ENCODE measurements around the gene FBXO46.

GRCh38 chr19:45705115-45705514 lies 25.6 kb downstream of the FBXO46 start:
- TF ChIP-seq CTCF (CRISPR knock-in tag; IDR thresholded peaks at IDR 0.05): no peak
- TF ChIP-seq SP1 (IDR thresholded peaks at IDR 0.05): no peak
- no peak for TF ChIP-seq SP1 (CRISPR knock-in tag; IDR thresholded peaks at IDR 0.05)
- no peak for TF ChIP-seq ZNF7 (CRISPR knock-in tag; IDR thresholded peaks at IDR 0.05)
- no peak for TF ChIP-seq ARID5B (CRISPR knock-in tag; IDR thresholded peaks at IDR 0.05)
- no peak for TF ChIP-seq ZFP36 (IDR thresholded peaks at IDR 0.05; ENCODE audit: borderline replicate concordance, low read depth, low read length, partially characterized antibody)
- no peak for TF ChIP-seq NFE2L1 (CRISPR knock-in tag; IDR thresholded peaks at IDR 0.05; ENCODE audit: borderline replicate concordance)
- TF ChIP-seq POLR2A (IDR thresholded peaks at IDR 0.05; ENCODE audit: insufficient read depth in 1 of 2, low read depth in 2 of 2, low read length in 2 of 2): no peak
- TF ChIP-seq ZSCAN29 (CRISPR knock-in tag; conservative IDR thresholded peaks at IDR 0.05): no peak
- no peak for TF ChIP-seq ZNF670 (CRISPR knock-in tag; IDR thresholded peaks at IDR 0.05; ENCODE audit: borderline replicate concordance)
- no peak for TF ChIP-seq ZBTB39 (CRISPR knock-in tag; IDR thresholded peaks at IDR 0.05)
- TF ChIP-seq KLF6 (CRISPR knock-in tag; IDR thresholded peaks at IDR 0.05): no peak
- no peak for TF ChIP-seq YEATS2 (CRISPR knock-in tag; IDR thresholded peaks at IDR 0.05; ENCODE audit: borderline replicate concordance)
